ENCODE results near the gene ITIH1.
A peak's percentile ranks its signal among the peaks of the same experiment; 100 is the strongest.

The ITIH1 gene

GRCh38 chr3:52789746-52790040, 12.3 kb downstream of the ITIH1 start:
- DNase-seq (ENCODE audit: low spot score) = no peak

- no peak for DNase-seq (ENCODE audit: low spot score)
These were observed 12.9 kb downstream of the ITIH1 start for GRCh38 chr3:52790337-52790736.

DNA sequence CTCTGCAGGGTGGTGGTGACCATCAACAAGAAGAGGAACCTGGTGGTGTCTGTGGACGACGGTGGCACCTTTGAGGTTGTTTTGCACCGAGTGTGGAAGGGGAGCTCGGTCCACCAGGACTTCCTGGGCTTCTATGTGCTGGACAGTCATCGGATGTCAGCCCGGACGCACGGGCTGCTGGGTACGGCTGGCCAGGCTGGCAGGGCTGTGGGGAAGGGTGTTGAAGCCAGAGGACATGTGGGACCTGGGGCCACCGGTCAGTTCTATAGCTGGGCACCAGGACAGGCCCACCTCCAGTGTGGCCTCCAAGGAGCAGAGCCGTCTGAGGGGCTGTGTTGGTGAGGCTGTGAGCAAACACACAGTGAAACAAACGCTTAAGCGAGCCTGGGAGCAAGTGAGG, 13.3 kb downstream of the ITIH1 start:
- no peak for DNase-seq (ENCODE audit: low spot score)

GRCh38 chr3:52791366-52791765, 14.0 kb downstream of the ITIH1 start:
- DNase-seq (ENCODE audit: low spot score) = no peak

- no peak for DNase-seq (ENCODE audit: low spot score)
These were observed 14.5 kb downstream of the ITIH1 start for GRCh38 chr3:52791928-52792327.

DNA sequence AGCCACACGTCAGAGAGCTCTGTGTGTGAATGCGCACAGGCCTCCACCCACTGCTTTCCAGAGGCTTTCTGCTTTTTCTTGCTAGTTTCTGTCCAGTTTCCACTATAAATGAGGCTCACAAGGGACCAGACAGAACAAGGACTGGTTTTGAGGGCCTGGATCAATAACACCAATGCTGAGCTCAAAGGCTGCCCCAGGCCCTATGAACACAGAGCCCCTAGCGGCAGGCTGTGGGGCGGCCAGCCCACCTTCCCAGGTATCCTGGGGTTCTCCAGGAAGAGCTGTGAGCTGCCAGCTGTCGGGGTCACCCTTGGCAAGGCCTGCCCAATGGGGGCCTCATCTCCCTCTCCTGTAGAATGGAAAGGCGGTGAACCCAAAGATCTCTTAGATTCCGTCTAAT, 15.0 kb downstream of the ITIH1 start:
- no peak for DNase-seq (ENCODE audit: low spot score)

DNA sequence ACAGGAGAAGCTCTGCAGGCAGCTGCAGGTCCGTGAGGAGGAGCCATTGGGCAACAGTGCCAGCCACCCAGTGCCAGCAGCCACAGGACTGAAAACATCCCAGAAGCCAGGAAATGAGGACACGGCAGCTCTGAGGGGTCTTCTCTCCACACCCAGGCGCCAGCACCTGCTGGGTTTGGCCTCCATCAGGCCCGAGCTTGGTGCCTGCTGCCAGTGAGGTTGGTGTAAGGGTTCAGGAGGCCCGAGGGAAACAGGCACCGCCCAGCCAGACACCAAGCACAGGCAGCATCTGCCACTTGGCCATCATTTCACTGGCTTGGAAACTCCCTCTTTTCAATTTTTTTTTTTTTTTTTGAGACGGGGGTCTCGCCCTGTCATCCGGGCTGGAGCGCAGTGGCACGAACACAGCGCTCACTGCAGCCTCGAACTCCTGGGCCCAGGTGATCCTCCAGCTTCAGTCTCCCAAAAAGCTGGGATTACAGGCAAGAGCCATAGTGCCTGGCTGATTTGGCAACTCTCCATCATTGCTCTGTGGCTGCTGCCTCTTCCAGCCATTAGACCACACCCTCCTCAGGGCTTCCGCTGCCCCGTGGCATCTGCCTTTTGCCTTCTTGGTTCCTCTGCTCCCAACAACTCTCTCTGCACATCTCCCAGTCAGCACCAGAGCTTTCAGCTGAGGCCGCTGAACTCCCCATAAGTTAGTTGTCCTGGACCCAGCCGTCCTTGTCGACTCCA, 15.7 kb downstream of the ITIH1 start:
- DNase-seq (ENCODE audit: low spot score) = no peak

DNA sequence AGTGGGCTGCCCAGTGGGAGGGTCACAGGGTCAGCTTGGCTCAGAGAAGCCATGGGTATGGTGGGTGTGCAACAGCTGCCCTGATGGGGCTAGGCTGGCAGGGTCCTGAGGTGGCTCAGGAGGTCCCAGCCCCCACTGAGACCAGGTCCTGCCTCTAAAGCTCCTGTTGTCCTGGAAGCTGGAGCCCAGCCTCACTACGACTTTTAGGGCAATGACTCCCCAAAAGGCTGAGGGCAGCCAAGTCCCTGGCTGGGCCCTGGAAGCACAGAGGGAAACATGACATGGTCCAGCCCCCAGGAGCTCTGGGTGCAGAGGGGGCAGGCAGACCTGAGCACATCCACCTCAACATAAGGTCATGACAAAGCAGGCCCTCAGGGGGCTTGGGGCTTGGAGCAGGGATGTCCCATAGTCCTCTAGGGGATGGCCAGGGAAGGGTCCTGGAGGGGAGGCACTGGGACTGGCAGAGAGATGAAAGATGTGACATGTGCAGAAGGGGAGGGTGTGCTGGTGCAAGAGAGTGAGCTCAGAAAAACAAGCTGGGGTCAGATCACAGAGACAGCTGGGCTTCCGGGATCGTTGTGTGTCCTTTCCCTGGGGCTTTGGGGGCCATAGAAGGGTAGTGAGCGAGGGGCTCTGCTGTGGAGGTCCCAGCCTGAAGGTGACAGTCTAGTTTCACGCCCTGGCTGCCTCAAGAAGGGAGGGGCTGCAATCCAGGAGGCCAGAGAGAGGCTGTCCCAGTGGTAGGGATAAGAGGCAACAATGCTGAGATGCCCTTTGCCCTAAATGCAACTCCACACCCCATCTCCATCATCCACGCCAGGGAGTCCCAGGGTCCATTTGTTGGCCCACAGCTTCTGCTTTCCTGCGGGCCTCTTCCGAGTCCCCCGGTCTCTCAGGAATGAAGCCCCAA, 16.6 kb downstream of the ITIH1 start:
- DNase-seq (ENCODE audit: low spot score) = no peak

DNA sequence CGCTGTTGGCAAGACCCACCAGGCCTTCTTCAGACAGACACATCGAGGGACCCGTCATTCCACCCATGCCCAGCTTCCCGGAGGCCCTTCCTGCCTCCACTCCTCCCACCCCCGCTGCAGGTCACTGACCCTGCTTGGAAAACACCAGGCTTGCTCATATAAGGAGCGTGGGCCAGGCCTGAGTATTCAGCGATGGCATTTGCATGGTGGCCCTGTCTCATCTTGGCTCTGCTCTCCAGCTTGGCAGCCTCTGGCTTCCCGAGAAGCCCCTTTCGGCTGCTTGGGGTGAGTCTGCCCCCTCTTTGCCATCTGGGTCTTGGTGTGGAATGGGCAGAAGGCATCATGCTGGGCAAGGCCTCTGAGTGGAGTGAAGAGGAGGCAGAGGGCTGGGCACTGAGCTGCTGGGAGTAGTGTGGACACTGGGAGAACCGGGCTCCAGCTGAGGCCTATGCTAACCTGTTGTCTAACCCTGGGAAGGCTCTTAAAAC, 17.3 kb downstream of the ITIH1 start, which contains the start of gene ITIH3:
Gene ITIH3 (plus strand): TSS at position 185 of the 488 bp plus-strand sequence. CDS start 8 bp downstream, at position 193.
- no peak for DNase-seq (ENCODE audit: low spot score)

GRCh38 chr3:52795298-52795900, 18.0 kb downstream of the ITIH1 start:
- DNase-seq (ENCODE audit: low spot score) = no peak

DNA sequence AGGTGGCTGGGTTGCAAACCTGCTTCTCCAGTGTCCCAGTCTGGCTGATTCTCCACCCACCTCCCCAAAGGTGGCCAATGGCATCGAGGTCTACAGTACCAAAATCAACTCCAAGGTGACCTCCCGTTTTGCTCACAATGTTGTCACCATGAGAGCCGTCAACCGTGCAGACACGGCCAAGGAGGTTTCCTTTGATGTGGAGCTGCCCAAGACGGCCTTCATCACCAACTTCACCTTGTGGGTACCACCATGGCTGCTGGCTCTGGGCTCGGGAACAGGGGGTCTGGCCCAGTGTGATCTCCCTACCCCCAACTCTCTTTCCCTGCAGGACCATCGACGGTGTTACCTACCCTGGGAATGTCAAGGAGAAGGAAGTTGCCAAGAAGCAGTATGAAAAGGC, 19.0 kb downstream of the ITIH1 start:
- no peak for DNase-seq (ENCODE audit: low spot score)

DNA sequence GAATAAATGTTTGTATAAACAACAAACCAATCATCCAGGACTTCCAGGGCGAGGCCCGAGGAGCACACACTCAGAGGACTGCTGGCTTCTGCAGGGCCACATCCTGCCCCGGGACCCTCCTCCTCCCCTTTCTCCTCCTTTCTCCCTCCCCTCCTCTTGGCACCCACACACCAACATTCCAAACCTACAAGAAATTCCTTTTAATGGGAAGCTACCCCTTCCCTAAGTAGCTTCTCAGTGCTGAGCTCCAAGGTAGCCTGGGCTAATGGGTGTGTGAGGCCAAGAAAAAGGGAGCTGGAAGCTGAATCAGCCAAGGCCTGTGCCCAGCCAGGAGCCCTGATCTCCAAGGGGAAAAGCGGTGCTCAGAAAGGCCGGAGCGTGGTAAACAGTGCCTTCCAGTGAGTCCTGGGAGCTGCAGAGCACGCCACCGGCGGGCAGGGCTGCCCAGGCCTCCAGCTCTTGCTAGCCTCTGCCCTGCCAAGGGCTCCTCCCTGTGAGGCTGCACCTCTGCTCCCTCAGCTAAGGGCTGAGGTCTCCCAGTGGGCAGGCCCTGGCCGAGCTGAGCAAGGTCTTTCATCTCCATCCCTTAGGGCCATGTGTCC, 21.1 kb downstream of the ITIH1 start:
- DNase-seq (ENCODE audit: low spot score) = no peak

DNA sequence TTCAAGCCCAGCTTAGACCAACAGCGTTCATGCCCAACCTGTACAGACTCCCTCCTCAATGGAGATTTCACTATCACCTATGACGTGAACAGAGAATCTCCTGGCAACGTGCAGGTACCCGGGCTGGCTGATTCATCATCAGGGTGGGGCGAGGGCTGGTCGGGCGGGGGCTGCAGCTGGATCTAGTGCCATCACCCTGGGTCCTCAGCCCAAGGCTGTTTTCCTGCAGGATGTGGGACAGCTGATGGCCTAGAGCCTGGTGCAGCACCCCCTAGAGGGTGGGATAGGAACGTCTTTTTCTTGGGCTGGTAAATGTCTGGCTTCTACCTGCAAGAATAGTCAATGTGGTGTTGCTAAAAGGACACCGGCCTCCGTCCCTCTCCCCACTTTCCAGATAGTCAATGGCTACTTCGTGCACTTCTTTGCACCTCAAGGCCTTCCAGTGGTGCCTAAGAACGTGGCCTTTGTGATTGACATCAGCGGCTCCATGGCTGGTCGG, 21.6 kb downstream of the ITIH1 start:
- DNase-seq (ENCODE audit: low spot score) = peak; percentile 15

GRCh38 chr3:52800079-52800478, 22.7 kb downstream of the ITIH1 start:
- no peak for DNase-seq (ENCODE audit: low spot score)

GRCh38 chr3:52801839-52802238, 24.4 kb downstream of the ITIH1 start:
- DNase-seq (ENCODE audit: low spot score) = no peak

GRCh38 chr3:52805270-52806039, 28.1 kb downstream of the ITIH1 start:
- DNase-seq (ENCODE audit: low spot score) = no peak

GRCh38 chr3:52809149-52809548, 31.8 kb downstream of the ITIH1 start:
- DNase-seq (ENCODE audit: low spot score) = no peak

- no peak for DNase-seq (ENCODE audit: low spot score)
These were observed 32.4 kb downstream of the ITIH1 start for GRCh38 chr3:52809662-52810377.

- no peak for DNase-seq (ENCODE audit: low spot score)
These were observed 33.5 kb downstream of the ITIH1 start for GRCh38 chr3:52810923-52811322.

GRCh38 chr3:52811452-52812011, 34.1 kb downstream of the ITIH1 start:
- no peak for DNase-seq (ENCODE audit: low spot score)
